SK-N-SH (cell line): Measurements from ENCODE around the gene PICK1. TPM values are rescaled to one million over a fixed set of nuclear protein-coding genes. Genes with fewer than 3 reads are reported as not detected.

Experiments used
- CTCF ChIA-PET: fragments of 300-600, 350-600 bp; formaldehyde crosslinking; extraction: SDS; loops from one replicate; lab custom pipeline; 2021; lab: Yijun Ruan, JAX
- POLR2A ChIA-PET: fragments of 350-600 bp; sonication (Branson Sonifier 250); formaldehyde crosslinking; extraction: SDS; loops from one replicate; lab custom pipeline; 2020; ENCODE audit warnings: antibody characterized with exemption, inconsistent platforms; lab: Yijun Ruan, JAX
- DNase-seq: peaks from one replicate; pipeline ENCODE4 v3.0.0; 2012
- H2AFZ ChIP-seq: fragments of 200-600 bp; sonication (generic); 2 replicates; pipeline ENCODE4 v1.8.1; 2016; ENCODE audit warnings: antibody characterized with exemption, mild to moderate bottlenecking, low read depth
- H3F3A ChIP-seq: fragments of 200-600 bp; sonication (generic); replicated peaks from 2 replicates; pipeline ENCODE3; 2016; ENCODE audit warnings: antibody characterized with exemption, mild to moderate bottlenecking; ENCODE audit not compliant: insufficient read depth
- H3K27ac ChIP-seq, 2 experiments: fragments of 200-500 bp in 1 of 2; fragments of 200-600 bp in 1 of 2; sonication (Bioruptor generic) in 1 of 2; sonication (generic), shearing (Covaris generic) in 1 of 2; 2 replicates each; pipeline versions ENCODE4 v1.5.1 to v1.6.1; 2014 to 2016; ENCODE audit warnings: low read depth in 2 of 2, inconsistent platforms in 1 of 2, low read length in 1 of 2, mild to moderate bottlenecking in 1 of 2, mixed read lengths in 1 of 2
- H3K27me3 ChIP-seq: fragments of 200-600 bp; sonication (generic), shearing (Covaris generic); 2 replicates; pipeline ENCODE4 v1.6.1; 2016; ENCODE audit warnings: mixed run types; ENCODE audit not compliant: insufficient read depth
- H3K36me3 ChIP-seq, 2 experiments: fragments of 200-500 bp in 1 of 2; fragments of 200-600 bp in 1 of 2; sonication (Bioruptor generic) in 1 of 2; sonication (generic) in 1 of 2; replicated peaks in 1 of 2; 2 replicates each; pipeline versions ENCODE3 to v1.5.1; 2014 to 2016; ENCODE audit warnings: low read length in 1 of 2, mild to moderate bottlenecking in 1 of 2; ENCODE audit not compliant: insufficient read depth in 2 of 2, control insufficient read depth in 1 of 2
- H3K4me1 ChIP-seq, 2 experiments: fragments of 200-500 bp in 1 of 2; fragments of 200-600 bp in 1 of 2; sonication (Bioruptor generic) in 1 of 2; sonication (generic), shearing (Covaris generic) in 1 of 2; 2 replicates each; pipeline versions ENCODE4 v1.5.1 to v1.6.1; 2014 to 2016; ENCODE audit warnings: low read depth in 1 of 2, low read length in 1 of 2, mixed run types in 1 of 2; ENCODE audit not compliant: insufficient read depth in 2 of 2, control insufficient read depth in 1 of 2
- H3K4me2 ChIP-seq: fragments of 200-600 bp; sonication (generic), shearing (Covaris generic); 2 replicates; pipeline ENCODE4 v1.6.1; 2017; ENCODE audit warnings: mixed run types
- H3K4me3 ChIP-seq, 2 experiments: fragments of 200-500 bp in 1 of 2; fragments of 200-600 bp in 1 of 2; sonication (Bioruptor generic) in 1 of 2; sonication (generic), shearing (Covaris generic) in 1 of 2; 2 replicates each; pipeline versions ENCODE4 v1.5.1 to v1.8.1; 2014 to 2016; ENCODE audit warnings: low read depth in 2 of 2, inconsistent platforms in 1 of 2, low read length in 1 of 2, mild to moderate bottlenecking in 1 of 2, mixed read lengths in 1 of 2, moderate library complexity in 1 of 2
- H3K79me2 ChIP-seq: fragments of 200-600 bp; sonication (generic); 2 replicates; pipeline ENCODE4 v1.8.1; 2017; ENCODE audit warnings: mild to moderate bottlenecking; ENCODE audit not compliant: insufficient read depth
- H3K9ac ChIP-seq: fragments of 200-600 bp; sonication (generic); 2 replicates; pipeline ENCODE4 v1.6.1; 2017; ENCODE audit warnings: mixed run types
- H3K9me2 ChIP-seq: fragments of 200-600 bp; sonication (generic); 2 replicates; pipeline ENCODE4 v1.6.1; 2017; ENCODE audit warnings: mixed run types
- H3K9me3 ChIP-seq: fragments of 200-600 bp; sonication (generic); 2 replicates; pipeline ENCODE4 v1.6.1; 2017; ENCODE audit warnings: mixed run types, mild to moderate bottlenecking, moderate library complexity
- H4K20me1 ChIP-seq: fragments of 200-600 bp; sonication (generic); 2 replicates; pipeline ENCODE4 v1.6.1; 2017; ENCODE audit warnings: mild to moderate bottlenecking, mixed run types; ENCODE audit not compliant: insufficient read depth
- CTCF ChIP-seq: fragments of 200-600 bp; sonication (generic); IDR thresholded peaks from 2 replicates; pipeline ENCODE4 v1.6.1; 2017; ENCODE audit warnings: antibody characterized with exemption, mild to moderate bottlenecking, moderate library complexity
- ELF1 ChIP-seq: IDR thresholded peaks from 2 replicates; pipeline ENCODE4 v1.4.0; 2012
- EP300 ChIP-seq, 2 experiments: IDR thresholded peaks; 2 replicates each; pipeline versions ENCODE4 v1.4.0 to v1.6.1; 2012; ENCODE audit warnings: borderline replicate concordance in 1 of 2, low read depth in 1 of 2, low read length in 1 of 2
- EZH2phosphoT487 ChIP-seq: fragments of 200-600 bp; sonication (generic); IDR thresholded peaks from 2 replicates; pipeline ENCODE4 v1.6.1; 2017; ENCODE audit warnings: low read depth, mixed run types, mild to moderate bottlenecking, antibody characterized with exemption, moderate library complexity, borderline replicate concordance
- FOXJ3 ChIP-seq: sonication (generic); formaldehyde crosslinking; IDR thresholded peaks from 2 replicates; pipeline ENCODE4 v1.5.1; 2020; ENCODE audit warnings: mild to moderate bottlenecking, missing genetic modification reagents
- FOXM1 ChIP-seq: IDR thresholded peaks from 2 replicates; pipeline ENCODE4 v1.4.0; 2012; ENCODE audit warnings: low read depth, mild to moderate bottlenecking
- GABPA ChIP-seq: IDR thresholded peaks from 2 replicates; pipeline ENCODE4 v1.4.0; 2012; ENCODE audit warnings: low read depth, mild to moderate bottlenecking
- IRF3 ChIP-seq: fragments of 150-350 bp; IDR thresholded peaks from 2 replicates; pipeline ENCODE4 v1.6.1; 2016; ENCODE audit warnings: mild to moderate bottlenecking, low read depth, low read length
- MAX ChIP-seq: IDR thresholded peaks from 2 replicates; pipeline ENCODE4 v1.4.0; 2012; ENCODE audit warnings: low read depth
- MEF2A ChIP-seq: IDR thresholded peaks from 2 replicates; pipeline ENCODE4 v1.4.0; 2012; ENCODE audit warnings: low read depth, borderline replicate concordance
- POLR2AphosphoS5 ChIP-seq: IDR thresholded peaks from 2 replicates; pipeline ENCODE4 v1.6.1; 2012; ENCODE audit warnings: low read depth, low read length
- RAD21 ChIP-seq: IDR thresholded peaks from 2 replicates; pipeline ENCODE4 v1.6.1; 2012; ENCODE audit warnings: mild to moderate bottlenecking, low read length
- RXRA ChIP-seq: IDR thresholded peaks from 2 replicates; pipeline ENCODE4 v1.4.0; 2012; ENCODE audit warnings: low read depth, mild to moderate bottlenecking, borderline replicate concordance
- SMC3 ChIP-seq: IDR thresholded peaks from 2 replicates; pipeline ENCODE4 v1.6.1; 2012; ENCODE audit warnings: low read depth, low read length, improper control_type of control experiment
- TAF1 ChIP-seq: IDR thresholded peaks from 2 replicates; pipeline ENCODE4 v1.6.1; 2012; ENCODE audit warnings: low read depth, mild to moderate bottlenecking, low read length, moderate library complexity, borderline replicate concordance
- TEAD4 ChIP-seq: IDR thresholded peaks from 2 replicates; pipeline ENCODE4 v1.4.0; 2012; ENCODE audit warnings: mild to moderate bottlenecking, borderline replicate concordance; ENCODE audit not compliant: insufficient read depth
- USF1 ChIP-seq: IDR thresholded peaks from 2 replicates; pipeline ENCODE4 v1.4.0; 2012; ENCODE audit warnings: low read depth, borderline replicate concordance
- USF2 ChIP-seq: fragments of 150-350 bp; IDR thresholded peaks from 2 replicates; pipeline ENCODE4 v1.6.1; 2017; ENCODE audit warnings: antibody characterized with exemption, low read length, low read depth, borderline replicate concordance
- ZBTB33 ChIP-seq: IDR thresholded peaks from 2 replicates; pipeline ENCODE4 v1.4.0; 2012; ENCODE audit warnings: low read depth, borderline replicate concordance
- WGBS: methylation state at CpG from one replicate; pipeline ENCODE4 v1.1.6; 2017; ENCODE audit warnings: low lambda C conversion rate; 5-methylcytosine and 5-hydroxymethylcytosine counted together
- polyA plus RNA-seq, 3 experiments: library from polyadenylated mRNA; depleted of rRNA; stranded (reverse); fragments of >200 nt; gene quantifications; 2 replicates each; pipeline ENCODE4 v1.2.3, GENCODE V29; 2012

The PICK1 gene
- polyA plus RNA-seq, 1 of the 3 experiments (the other 2 are of a cell fraction): 36.8 TPM

GRCh38 chr22:38051900-38052862 lies 5.0 kb upstream of the PICK1 start:
- no peak overlapping the region for H3K9ac ChIP-seq
- 29% methylated on average over 9 of the region's 30 CpGs for WGBS
- no peaks in the 10 kb centered on the region for H3K9me2 ChIP-seq
- H3K79me2 ChIP-seq: no peaks in the 10 kb centered on the region
- no peak overlapping the region; a peak in 1 of 4 replicates for H3K4me3 ChIP-seq
- H3K4me1 ChIP-seq: peaks cover 0 to 6% of the 10 kb centered on the region in 2 experiments; a peak in 1 of 4 replicates
- no peak overlapping the region for H3K27ac ChIP-seq
- POLR2A ChIA-PET: no interaction called here
- no peaks in the 10 kb centered on the region for H3K36me3 ChIP-seq
- peak; percentile 84 for DNase-seq
- no peaks in the 10 kb centered on the region for H4K20me1 ChIP-seq
- H2AFZ ChIP-seq: no peak overlapping the region
- no peak overlapping the region for H3K4me2 ChIP-seq
- CTCF ChIA-PET: interaction anchor here (0.7 to 2.4 kb wide), 27 partner anchors 9 to 605 kb away, joined by 3 to 27 read pairs (median 4); partner anchors contain the start of genes DMC1, MAFF and PLA2G6
- no peaks in the 10 kb centered on the region for H3K9me3 ChIP-seq
- no peaks in the 10 kb centered on the region; the same call in 1 of the 2 replicates for H3K27me3 ChIP-seq
- TF ChIP-seq SMC3 (peak; percentile 64), EP300 (IDR thresholded peaks at IDR 0.05; ENCODE audit: borderline replicate concordance in 1 of 2, low read depth in 1 of 2, low read length in 1 of 2) (no peak), FOXJ3 (CRISPR knock-in tag) (no peak), CTCF (peak; percentile 65), TAF1 (no peak), ELF1 (no peak), RAD21 (peak; percentile 80)
- no peaks in the 10 kb centered on the region for H3F3A ChIP-seq

GRCh38 chr22:38062791-38063190 lies 5.6 kb downstream of the PICK1 start:
- Histone ChIP-seq H4K20me1 (no peaks in the 10 kb centered on the region), H3K27ac (no peak overlapping the region), H3K79me2 (no peaks in the 10 kb centered on the region), H3K4me3 (no peak overlapping the region), H3K36me3 (peaks cover 0 to 22% of the 10 kb centered on the region in 2 experiments), H3K9me2 (no peaks in the 10 kb centered on the region), H3K9ac (no peak overlapping the region), H3F3A (no peaks in the 10 kb centered on the region), H3K27me3 (no peaks in the 10 kb centered on the region), H3K4me1 (peaks cover 0 to 3% of the 10 kb centered on the region in 2 experiments; a peak in 1 of 4 replicates), H3K4me2 (no peak overlapping the region), H2AFZ (no peak overlapping the region), H3K9me3 (no peaks in the 10 kb centered on the region)
- ChIA-PET POLR2A (no interaction called here), CTCF (no interaction called here)
- no peak for DNase-seq
- 90% methylated on average over 6 of the region's 6 CpGs for WGBS
- TF ChIP-seq SMC3 (no peak), MAX (no peak), ZBTB33 (no peak), RXRA (no peak), TEAD4 (no peak), USF2 (no peak), FOXM1 (no peak), MEF2A (no peak), IRF3 (no peak), USF1 (no peak), GABPA (no peak), EZH2phosphoT487 (no peak), POLR2AphosphoS5 (no peak)
